AG20443 (cell line): Measurements from ENCODE around the gene ACADSB.

Experiments used
- DNase-seq: peaks from one replicate; pipeline ENCODE4 v3.0.0; 2012; ENCODE audit warnings: low spot score, mixed read lengths

ACADSB gene

GRCh38 chr10:123008355-123009104 is at the start of gene ACADSB, which contains the start of gene IKZF5:
Gene ACADSB, plus strand, starts transcription at chr10:123009006. Its CDS starts 24 bp downstream, at chr10:123009030.
Gene IKZF5, minus strand, starts transcription at chr10:123008795. Its CDS starts 10,170 bp downstream, at chr10:122998625.
- DNase-seq: peak; percentile 100

DNA sequence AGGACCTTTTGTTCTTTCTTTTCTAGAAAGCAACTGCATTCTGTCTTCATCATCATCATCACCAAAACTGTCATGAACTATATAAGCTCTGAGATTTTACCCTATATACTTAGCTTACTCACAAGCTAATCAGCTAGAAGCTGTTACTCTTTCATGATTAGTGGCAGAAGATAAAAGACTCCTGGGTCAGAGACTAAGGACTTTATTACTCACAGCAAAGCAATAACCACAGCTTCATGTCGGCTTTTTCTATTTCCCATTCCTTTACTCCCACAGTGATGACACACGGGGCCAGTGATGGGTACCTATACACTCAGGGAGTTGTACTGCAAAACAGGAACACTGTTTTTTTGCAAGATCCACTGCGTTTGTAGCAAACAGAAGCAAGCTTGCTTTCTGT is 46.4 kb upstream of the ACADSB start:
- no peak for DNase-seq

GRCh38 chr10:122966879-122967278 is 41.9 kb upstream of the ACADSB start:
- DNase-seq: no peak

GRCh38 chr10:122968698-122969097 is 40.1 kb upstream of the ACADSB start:
- DNase-seq: no peak

DNA sequence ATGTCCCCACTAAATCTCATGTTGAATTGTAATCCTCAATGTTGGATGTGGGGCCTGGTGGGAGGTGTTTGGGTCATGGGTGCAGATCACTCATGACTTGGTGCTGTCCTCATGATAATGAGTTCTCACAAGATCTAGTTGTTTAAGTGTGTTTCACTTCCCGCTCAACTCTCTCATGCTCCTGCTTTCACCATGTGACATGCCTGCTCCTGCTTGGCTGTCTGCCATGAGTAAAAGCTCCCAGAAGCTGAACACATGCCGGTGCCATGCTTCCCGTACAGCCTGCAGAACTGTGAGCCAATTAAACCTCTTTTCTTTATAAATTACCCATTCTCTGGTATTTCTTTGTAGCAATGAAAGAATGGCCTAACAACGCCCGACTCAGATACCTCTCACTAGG is 34.8 kb upstream of the ACADSB start:
- no peak for DNase-seq

GRCh38 chr10:122974543-122975064 is 34.2 kb upstream of the ACADSB start:
- no peak for DNase-seq

GRCh38 chr10:122980209-122981065 is 28.4 kb upstream of the ACADSB start, which contains the start of gene PSTK:
Gene PSTK, plus strand, starts transcription at chr10:122980401. Its CDS starts 79 bp downstream, at chr10:122980480.
- peak; percentile 99 for DNase-seq

DNA sequence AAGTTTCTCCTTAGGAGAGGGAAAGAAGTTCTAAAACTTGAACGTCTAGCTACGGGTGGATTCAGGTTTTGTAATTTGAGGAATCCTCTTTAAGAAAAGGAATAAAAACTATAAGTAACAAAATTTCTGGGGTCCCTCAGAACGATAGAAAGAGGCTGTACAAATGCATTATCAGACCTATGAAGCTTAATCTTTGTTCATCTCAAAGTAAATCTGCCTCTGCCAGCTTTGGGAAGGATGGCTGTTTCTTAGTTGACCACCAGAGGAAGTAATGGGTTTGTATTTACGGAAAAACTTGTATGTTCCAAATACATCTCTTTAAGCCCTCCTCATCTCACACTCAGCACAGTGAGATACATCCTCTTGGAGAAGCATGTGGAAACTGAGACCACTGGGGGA is 27.7 kb upstream of the ACADSB start:
- peak; percentile 60 for DNase-seq

DNA sequence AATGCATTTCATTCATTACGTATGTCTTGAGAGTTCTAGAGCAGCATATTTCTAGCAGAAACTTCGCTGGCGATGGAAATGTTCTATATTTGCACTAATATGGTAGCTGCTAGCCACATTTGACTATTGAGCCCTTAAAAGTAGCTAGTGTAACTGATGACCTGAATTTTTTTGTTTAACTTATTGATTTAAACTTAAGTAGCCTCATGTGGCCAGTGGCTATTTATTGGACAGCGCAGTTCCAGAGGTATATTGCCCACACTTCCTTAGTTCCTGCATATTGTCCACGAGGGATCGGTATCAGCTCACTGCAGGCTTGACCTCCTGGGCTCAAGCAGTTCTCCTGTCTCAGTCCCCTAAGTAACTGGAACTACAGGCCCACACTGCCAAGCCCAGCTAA is 24.9 kb upstream of the ACADSB start:
- no peak for DNase-seq

- no peak for DNase-seq
Observed at GRCh38 chr10:122984708-122985107, 24.1 kb upstream of the ACADSB start.

DNA sequence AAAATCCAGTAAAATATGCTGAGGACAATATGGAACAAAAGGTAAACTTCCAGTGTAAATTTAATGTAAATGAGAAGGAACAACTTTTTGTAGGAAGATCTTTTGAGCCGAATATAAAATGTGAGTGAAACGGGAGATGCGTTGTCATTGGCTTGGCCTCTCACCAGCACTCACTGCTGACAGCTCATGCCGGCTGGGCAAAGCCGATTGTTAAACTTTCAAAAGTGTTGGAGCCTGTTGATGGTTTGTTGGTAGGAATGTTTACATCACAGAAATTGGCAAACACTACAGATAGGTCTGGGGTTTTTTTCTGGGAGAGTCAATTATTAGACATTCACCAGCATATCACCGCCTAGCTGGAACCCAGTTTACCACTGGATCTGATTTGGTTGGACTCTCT is 22.5 kb upstream of the ACADSB start:
- DNase-seq: no peak

GRCh38 chr10:122988501-122988900 is 20.3 kb upstream of the ACADSB start:
- DNase-seq: no peak

DNA sequence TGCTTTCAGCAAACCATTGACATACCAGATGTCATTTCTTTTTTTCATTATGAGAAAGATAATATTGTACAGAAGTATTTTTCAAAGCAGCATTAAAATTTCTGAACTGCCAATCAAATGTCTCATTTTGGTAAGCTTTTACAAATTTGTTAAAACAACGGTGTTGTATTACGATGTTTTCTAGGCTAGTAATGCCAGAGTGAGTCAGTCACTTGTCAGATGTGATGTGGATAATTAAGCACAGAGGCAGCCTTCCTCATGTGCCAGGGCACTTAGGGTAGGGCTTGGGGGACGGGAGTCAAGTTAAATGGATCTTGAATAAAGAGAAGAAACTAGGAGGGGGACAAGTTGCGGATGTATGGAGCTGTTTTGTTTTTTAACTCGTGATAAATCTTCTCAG is 18.5 kb upstream of the ACADSB start:
- no peak for DNase-seq

GRCh38 chr10:122992031-122992585 is 16.7 kb upstream of the ACADSB start:
- DNase-seq: no peak

- no peak for DNase-seq
Observed at GRCh38 chr10:122993797-122994336, 14.9 kb upstream of the ACADSB start.

DNA sequence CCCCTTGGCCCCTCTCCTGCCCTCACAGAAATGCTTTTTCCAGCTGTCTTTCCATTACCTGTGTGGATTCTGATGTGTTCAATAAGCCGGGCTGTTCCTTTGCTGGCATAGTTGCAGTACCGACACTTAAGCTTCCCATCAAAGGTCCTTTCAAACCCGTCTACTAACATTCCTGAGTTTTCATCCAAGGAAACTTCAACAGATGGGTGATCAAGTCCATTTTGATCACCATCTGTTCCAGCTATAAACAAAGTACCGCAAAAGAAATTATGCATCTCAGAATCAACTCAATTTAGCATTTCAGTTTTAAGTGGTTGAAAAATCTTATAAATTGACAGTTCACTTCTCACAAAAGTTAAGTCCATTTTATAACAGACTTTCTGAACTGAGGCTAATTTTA is 12.9 kb upstream of the ACADSB start:
- DNase-seq: no peak

- no peak for DNase-seq
Observed at GRCh38 chr10:122997864-122998263, 10.9 kb upstream of the ACADSB start.

DNA sequence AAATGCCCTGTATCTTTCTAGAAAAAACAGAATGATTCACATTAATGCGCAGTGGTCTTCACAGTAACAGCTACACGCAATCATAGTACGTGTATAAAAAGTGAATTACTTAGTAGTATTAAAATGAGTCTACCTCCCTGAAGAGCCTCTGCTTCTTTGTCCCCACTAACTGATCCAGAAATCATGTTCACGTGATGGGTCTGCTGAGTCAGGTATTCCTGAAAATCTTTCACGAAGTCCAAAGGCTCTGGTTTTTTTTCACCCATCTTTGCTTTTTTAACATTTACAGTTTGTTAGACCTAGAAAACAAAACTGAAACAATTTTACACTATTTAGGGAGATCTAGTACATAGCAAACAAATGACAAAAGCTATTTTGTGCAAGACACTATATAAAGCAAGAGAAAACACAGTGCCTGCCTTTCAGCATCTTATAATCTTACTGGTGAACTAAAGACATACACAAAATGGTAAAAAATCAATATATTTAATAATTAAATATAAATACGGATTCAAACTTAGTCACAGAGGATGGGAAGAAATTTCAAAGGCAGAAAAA is 10.4 kb upstream of the ACADSB start:
- no peak for DNase-seq

- no peak for DNase-seq
Observed at GRCh38 chr10:122998934-122999333, 9.9 kb upstream of the ACADSB start.

DNA sequence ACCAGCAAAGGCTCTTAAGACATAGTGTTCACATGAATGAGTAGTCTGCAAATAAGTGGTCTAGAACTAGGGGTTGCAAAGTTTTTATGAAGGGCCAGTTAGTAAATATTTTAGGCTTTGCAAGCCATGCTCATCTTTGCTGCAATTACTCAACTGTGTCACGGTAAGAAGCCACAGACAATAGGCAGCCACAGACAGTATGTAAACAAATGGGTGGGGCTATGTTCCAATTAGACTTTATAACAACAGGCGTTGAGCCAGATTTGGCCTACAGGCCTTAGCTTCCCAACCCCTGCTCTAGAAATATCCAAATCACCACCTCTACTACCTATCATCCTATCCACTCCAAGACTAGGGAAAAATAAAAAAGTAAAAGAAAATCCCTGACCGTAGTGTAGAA is 9.5 kb upstream of the ACADSB start:
- DNase-seq: no peak

DNA sequence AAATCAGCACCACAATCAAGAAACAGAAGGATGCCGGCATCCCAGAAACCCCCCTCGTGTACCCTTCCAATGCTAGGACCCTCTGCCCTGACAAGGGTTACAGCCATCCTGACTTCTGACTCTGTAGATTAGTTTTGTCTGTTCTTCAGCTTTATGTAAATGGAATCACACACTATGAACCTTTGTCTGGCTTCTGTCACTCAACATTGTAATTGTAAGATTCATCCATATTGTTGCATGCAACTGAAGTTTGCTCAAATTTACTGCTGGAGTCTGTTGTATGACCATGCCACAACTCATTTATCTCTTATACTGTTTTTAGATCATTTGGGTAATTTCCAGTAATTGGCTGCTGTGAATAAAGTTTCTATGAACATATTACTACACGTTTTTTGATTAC is 8.7 kb upstream of the ACADSB start:
- no peak for DNase-seq

DNA sequence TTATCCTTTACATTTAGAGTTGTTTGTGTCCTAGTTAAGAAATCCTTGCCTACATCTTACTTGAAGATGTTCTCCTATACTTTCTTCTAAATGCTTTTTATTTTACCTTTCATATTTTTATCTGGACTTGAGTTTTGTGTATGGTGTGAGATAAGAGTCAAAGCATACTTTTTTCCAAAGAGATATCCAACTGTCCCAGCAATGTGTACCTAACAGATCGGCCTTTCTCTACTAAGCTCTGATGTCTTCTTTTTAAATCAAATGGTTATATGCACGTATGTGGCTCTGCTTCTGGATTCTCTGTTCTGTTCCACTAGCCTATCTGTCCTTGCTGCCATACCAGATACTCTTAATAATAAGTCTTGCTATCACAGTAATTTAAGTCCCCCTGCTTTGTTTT is 7.4 kb upstream of the ACADSB start:
- DNase-seq: no peak
